ENCODE results near the gene OR6S1.

The OR6S1 gene

DNA sequence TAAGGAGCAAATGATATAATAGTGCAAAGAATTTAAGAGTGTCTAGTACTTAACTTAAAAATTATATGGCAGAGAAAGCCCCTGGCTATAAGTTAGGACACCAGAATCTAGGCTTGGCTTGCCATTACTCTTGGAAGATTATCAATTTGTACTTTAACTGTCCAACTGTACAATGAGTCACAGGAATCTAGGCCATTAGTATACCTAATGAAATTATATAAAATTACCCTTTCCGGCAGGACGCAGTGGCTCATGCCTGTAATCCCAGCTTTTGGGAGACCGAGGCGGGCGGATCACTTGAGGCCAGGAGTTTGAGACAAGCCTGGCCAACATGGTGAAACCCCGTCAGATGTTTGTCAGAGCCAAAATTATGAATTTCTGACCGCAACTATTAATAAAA lies 691 bp upstream of the OR6S1 start (continued):
- no peak for TF ChIP-seq ZSCAN4 (tag by site-specific recombination; IDR thresholded peaks at IDR 0.05)

- Histone ChIP-seq H3K4me3 (ENCODE audit: low read depth, low read length) (peak overlapping the region; percentile 65), H3K27ac (ENCODE audit: extremely low read depth, low read depth, low read length) (no peak overlapping the region; the same call in 1 of the 2 replicates), H3K36me3 (ENCODE audit: control insufficient read depth in 2 of 2, insufficient read depth in 1 of 2, low read length in 2 of 2) (no peaks in the 10 kb centered on the region), H3K4me1 (ENCODE audit: control insufficient read depth, insufficient read depth, low read length) (no peaks in the 10 kb centered on the region), H3K9me3 (ENCODE audit: control insufficient read depth, insufficient read depth, low read depth, low read length) (no peaks in the 10 kb centered on the region)
- POLR2A ChIA-PET = interaction anchor here (2.0 to 3.3 kb wide), 3 partner anchors 19 to 50 kb away, joined by 10 to 40 read pairs (median 11); partner anchors contain the start of gene RNASE4
- CTCF ChIA-PET = interaction anchor here (0.9 to 2.5 kb wide), 3 partner anchors 24 to 57 kb away, joined by 3 to 13 read pairs (median 4); no protein-coding TSS in a partner anchor
- peak; percentile 65 for TF ChIP-seq ZBTB20 (tag by site-specific recombination; IDR thresholded peaks at IDR 0.05)
- TF ChIP-seq, protein P1, sequence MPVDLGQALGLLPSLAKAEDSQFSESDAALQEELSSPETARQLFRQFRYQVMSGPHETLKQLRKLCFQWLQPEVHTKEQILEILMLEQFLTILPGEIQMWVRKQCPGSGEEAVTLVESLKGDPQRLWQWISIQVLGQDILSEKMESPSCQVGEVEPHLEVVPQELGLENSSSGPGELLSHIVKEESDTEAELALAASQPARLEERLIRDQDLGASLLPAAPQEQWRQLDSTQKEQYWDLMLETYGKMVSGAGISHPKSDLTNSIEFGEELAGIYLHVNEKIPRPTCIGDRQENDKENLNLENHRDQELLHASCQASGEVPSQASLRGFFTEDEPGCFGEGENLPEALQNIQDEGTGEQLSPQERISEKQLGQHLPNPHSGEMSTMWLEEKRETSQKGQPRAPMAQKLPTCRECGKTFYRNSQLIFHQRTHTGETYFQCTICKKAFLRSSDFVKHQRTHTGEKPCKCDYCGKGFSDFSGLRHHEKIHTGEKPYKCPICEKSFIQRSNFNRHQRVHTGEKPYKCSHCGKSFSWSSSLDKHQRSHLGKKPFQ (tag by site-specific recombination; IDR thresholded peaks at IDR 0.05) = peak; percentile 35; the same call in 1 of the 2 replicates
- TF ChIP-seq KLF8 (tag by site-specific recombination; IDR thresholded peaks at IDR 0.05) = peak; percentile 50; the same call in 1 of the 2 replicates
- peak; percentile 82 for TF ChIP-seq ZNF324 (tag by site-specific recombination; IDR thresholded peaks at IDR 0.05)
- TF ChIP-seq KLF17 (tag by site-specific recombination; IDR thresholded peaks at IDR 0.05) = 0 out of 2 replicates have a peak, but pooled peaks have one; percentile 11
- TF ChIP-seq ZNF138 (tag by site-specific recombination; IDR thresholded peaks at IDR 0.05; ENCODE audit: borderline replicate concordance) = no peak
- TF ChIP-seq ZNF184 (tag by site-specific recombination; IDR thresholded peaks at IDR 0.05) = peak; percentile 83
- peak; percentile 60; the same call in 1 of the 2 replicates for TF ChIP-seq ZNF2 (tag by site-specific recombination; IDR thresholded peaks at IDR 0.05)
- peak; percentile 49 for TF ChIP-seq ZBTB8A (tag by site-specific recombination; IDR thresholded peaks at IDR 0.05)
- TF ChIP-seq ZBTB26 (tag by site-specific recombination; optimal IDR thresholded peaks at IDR 0.05) = peak; percentile 9
- no peak for TF ChIP-seq ZNF600 (tag by site-specific recombination; IDR thresholded peaks at IDR 0.05)
- TF ChIP-seq SP7 (tag by site-specific recombination; IDR thresholded peaks at IDR 0.05) = peak; percentile 72
- TF ChIP-seq MZF1 (tag by site-specific recombination; IDR thresholded peaks at IDR 0.05; ENCODE audit: borderline replicate concordance) = peak; percentile 73; the same call in 1 of the 2 replicates
- TF ChIP-seq SCRT1 (tag by site-specific recombination; IDR thresholded peaks at IDR 0.05; ENCODE audit: borderline replicate concordance) = no peak
- peak; percentile 72; the same call in 1 of the 2 replicates for TF ChIP-seq ZFP37 (tag by site-specific recombination; IDR thresholded peaks at IDR 0.05)
- no peak for TF ChIP-seq ZFP3 (tag by site-specific recombination; IDR thresholded peaks at IDR 0.05; ENCODE audit: low read depth)
- TF ChIP-seq ZNF24 (tag by site-specific recombination; IDR thresholded peaks at IDR 0.05) = 0 out of 2 replicates have a peak, but pooled peaks have one; percentile 74
- TF ChIP-seq ZNF837 (tag by site-specific recombination; IDR thresholded peaks at IDR 0.05) = no peak
- no peak for TF ChIP-seq BCL6B (tag by site-specific recombination; IDR thresholded peaks at IDR 0.05)
- TF ChIP-seq, protein P2, sequence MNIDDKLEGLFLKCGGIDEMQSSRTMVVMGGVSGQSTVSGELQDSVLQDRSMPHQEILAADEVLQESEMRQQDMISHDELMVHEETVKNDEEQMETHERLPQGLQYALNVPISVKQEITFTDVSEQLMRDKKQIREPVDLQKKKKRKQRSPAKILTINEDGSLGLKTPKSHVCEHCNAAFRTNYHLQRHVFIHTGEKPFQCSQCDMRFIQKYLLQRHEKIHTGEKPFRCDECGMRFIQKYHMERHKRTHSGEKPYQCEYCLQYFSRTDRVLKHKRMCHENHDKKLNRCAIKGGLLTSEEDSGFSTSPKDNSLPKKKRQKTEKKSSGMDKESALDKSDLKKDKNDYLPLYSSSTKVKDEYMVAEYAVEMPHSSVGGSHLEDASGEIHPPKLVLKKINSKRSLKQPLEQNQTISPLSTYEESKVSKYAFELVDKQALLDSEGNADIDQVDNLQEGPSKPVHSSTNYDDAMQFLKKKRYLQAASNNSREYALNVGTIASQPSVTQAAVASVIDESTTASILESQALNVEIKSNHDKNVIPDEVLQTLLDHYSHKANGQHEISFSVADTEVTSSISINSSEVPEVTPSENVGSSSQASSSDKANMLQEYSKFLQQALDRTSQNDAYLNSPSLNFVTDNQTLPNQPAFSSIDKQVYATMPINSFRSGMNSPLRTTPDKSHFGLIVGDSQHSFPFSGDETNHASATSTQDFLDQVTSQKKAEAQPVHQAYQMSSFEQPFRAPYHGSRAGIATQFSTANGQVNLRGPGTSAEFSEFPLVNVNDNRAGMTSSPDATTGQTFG (tag by site-specific recombination; IDR thresholded peaks at IDR 0.05; ENCODE audit: borderline replicate concordance) = no peak
- TF ChIP-seq ZSCAN23 (tag by site-specific recombination; IDR thresholded peaks at IDR 0.05) = no peak
- TF ChIP-seq ZEB2 (tag by site-specific recombination; IDR thresholded peaks at IDR 0.05) = peak; percentile 79
- TF ChIP-seq ZSCAN4 (tag by site-specific recombination; IDR thresholded peaks at IDR 0.05) = 0 out of 2 replicates have a peak, but pooled peaks have one; percentile 9
- TF ChIP-seq SP3 (tag by site-specific recombination; IDR thresholded peaks at IDR 0.05) = peak; percentile 39; the same call in 1 of the 2 replicates
Observed at GRCh38 chr14:20632831-20633691, 8.4 kb downstream of the OR6S1 start.

All from HEK293 (cell line).